ENCODE results near the gene SH2D4B.

SH2D4B gene

DNA sequence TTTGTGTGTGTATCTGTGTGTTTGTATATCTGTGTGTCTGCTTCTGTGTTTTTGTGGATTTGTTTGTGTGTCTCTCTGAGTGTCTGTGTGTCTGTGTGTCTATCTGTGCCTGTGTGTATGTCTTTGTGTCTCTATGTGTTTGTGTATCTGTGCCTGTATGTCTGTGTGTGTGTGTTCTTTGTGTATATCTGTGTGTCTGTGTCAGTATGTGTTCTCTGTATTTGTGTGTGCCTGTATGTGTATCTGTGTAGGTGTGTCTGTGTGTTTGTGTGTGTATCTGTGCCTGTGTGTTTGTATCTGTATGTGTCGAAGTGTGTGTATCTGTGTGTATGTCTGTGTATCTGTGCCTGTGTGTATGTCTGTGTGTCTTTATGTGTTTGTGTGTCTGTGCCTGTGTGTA, 118.2 kb downstream of the SH2D4B start:
- H3K9me3 ChIP-seq, result no peaks in the 10 kb centered on the region
- DNase-seq (ENCODE audit: low spot score in 2 of 2), result no peak

DNA sequence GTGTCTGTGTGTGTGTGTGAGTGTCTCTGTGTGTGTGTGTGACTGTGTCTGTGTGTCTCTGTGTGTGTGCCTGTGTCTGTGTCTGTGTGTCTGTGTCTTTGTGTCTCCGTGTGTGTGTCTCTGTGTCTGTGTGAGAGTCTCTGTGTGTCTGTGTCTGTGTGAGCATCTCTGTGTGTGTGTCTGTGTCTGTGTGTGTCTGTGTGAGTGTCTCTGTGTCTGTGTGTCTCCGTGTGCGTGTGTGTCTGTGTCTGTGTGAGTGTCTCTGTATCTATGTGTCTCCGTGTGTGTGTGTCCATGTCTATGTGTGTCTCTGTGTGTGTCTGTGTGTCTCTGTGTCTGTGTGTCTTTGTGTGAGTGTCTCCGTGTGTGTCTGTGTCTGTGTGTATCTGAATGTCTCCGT, 120.4 kb downstream of the SH2D4B start:
- in situ Hi-C loops (cut with MboI; ENCODE audit: low sequenced_read_pairs), result no loop called here
- no peak for DNase-seq (ENCODE audit: low spot score in 2 of 2)
- Histone ChIP-seq H3K27me3 (ENCODE audit: low read depth) (no peaks in the 10 kb centered on the region), H3K36me3 (replicated peaks) (no peaks in the 10 kb centered on the region), H3K4me1 (no peaks in the 10 kb centered on the region; the same call in 1 of the 2 replicates), H3K9me3 (no peaks in the 10 kb centered on the region), H3K4me3 (no peak overlapping the region)

More for the DNA sequence above, 118.2 kb downstream of the SH2D4B start:
- Histone ChIP-seq H3K4me3 (no peak overlapping the region), H3K27me3 (ENCODE audit: low read depth) (no peaks in the 10 kb centered on the region; the same call in 1 of the 2 replicates), H3K36me3 (replicated peaks) (no peaks in the 10 kb centered on the region), H3K4me1 (no peaks in the 10 kb centered on the region)
- in situ Hi-C loops (cut with MboI; ENCODE audit: low sequenced_read_pairs), result no loop called here

DNA sequence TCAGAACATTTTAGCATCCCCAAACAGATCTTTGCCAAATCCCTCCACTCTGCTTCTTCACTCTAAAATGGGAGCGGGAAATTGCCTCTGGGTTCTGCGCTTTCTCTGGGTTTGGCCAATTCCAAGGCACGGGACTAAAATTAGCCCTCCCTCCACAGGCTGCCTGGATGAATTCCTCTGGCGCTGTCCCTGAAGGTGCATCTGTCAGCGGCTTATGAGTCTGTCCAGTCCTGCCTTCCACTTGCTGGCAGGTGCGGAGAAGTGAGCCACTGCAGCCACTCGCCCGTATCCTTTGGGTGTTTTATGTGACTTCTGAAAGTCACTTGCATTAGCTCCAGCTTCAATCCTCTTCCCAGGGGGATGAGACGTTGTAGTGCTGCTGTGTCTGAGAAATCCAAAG, 121.6 kb downstream of the SH2D4B start:
- H3K36me3 ChIP-seq (replicated peaks), result no peaks in the 10 kb centered on the region
- no peaks in the 10 kb centered on the region for H3K27me3 ChIP-seq (ENCODE audit: low read depth)
- in situ Hi-C loops (cut with MboI; ENCODE audit: low sequenced_read_pairs), result no loop called here
- no peak overlapping the region for H3K4me3 ChIP-seq
- no peak for DNase-seq (ENCODE audit: low spot score in 2 of 2)
- H3K4me1 ChIP-seq, result no peaks in the 10 kb centered on the region; the same call in 1 of the 2 replicates
- no peaks in the 10 kb centered on the region for H3K9me3 ChIP-seq

DNA sequence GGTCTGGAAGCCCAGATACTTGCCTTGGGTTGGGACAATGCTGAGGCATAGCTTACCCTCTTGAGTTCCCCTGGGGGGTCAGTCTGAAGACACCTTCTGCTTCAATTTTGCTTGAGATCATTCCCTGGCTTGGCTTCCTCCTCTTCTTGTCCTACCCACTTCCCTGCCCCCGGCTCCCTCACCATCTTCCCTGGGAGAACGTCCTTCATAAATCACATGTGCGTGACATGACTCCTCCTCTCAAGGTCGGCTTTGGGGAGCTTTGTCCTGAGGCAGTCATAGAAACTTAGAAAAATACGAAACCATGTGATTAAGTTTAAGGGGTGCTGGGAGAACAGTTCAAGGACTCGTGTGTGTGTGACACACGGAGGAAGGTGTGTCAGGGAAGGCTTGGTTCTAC, 122.6 kb downstream of the SH2D4B start:
- DNase-seq (ENCODE audit: low spot score in 2 of 2), result no peak
- no peaks in the 10 kb centered on the region for H3K9me3 ChIP-seq
- H3K36me3 ChIP-seq (replicated peaks), result no peaks in the 10 kb centered on the region
- H3K4me1 ChIP-seq, result no peaks in the 10 kb centered on the region; the same call in 1 of the 2 replicates
- no peaks in the 10 kb centered on the region for H3K27me3 ChIP-seq (ENCODE audit: low read depth)
- no peak overlapping the region for H3K4me3 ChIP-seq
- in situ Hi-C loops (cut with MboI; ENCODE audit: low sequenced_read_pairs), result no loop called here

DNA sequence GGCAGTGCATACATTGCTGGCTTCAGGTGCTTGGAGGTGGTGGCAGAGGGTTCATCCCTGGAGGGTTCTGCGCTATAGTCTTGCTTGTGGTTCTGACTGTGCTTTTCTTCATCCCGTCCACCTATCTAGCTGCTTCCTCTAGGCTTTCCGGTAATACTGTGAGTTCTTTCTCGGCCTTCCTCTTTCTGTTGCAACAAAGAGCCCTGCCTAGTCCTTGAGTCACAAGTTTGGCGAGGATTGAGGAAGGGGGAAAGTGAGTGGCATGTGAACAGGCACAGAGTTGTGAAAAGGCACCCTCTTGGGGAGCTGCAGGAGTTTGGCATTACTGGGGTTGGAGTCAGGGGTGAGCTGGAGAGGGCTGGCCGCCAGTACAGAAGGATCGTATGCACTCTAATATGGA, 123.0 kb downstream of the SH2D4B start:
- H3K4me3 ChIP-seq, result no peak overlapping the region
- in situ Hi-C loops (cut with MboI; ENCODE audit: low sequenced_read_pairs), result no loop called here
- H3K36me3 ChIP-seq (replicated peaks), result no peaks in the 10 kb centered on the region
- H3K27me3 ChIP-seq (ENCODE audit: low read depth), result no peaks in the 10 kb centered on the region
- H3K4me1 ChIP-seq, result no peaks in the 10 kb centered on the region; the same call in 1 of the 2 replicates
- DNase-seq (ENCODE audit: low spot score in 2 of 2), result no peak
- no peaks in the 10 kb centered on the region for H3K9me3 ChIP-seq

DNA sequence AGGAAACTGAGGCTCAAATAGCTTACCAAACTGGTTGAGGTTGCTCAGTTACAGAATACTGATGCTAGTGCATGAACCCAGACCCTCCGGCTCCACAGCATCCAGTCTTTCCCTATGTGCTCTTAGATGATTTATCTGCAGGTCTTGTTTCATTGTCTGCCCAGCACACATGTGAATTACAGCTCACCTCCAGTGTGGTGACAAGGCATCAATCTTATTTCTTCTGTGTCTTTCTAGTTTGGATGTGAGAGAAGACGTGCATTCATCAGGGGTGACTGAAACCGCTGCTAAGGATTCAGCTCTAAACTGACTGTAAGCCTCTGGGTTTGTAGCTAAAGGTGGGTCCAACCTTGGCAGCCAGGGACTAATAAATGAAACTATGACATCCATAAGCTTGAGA, 123.8 kb downstream of the SH2D4B start:
- no peaks in the 10 kb centered on the region for H3K27me3 ChIP-seq (ENCODE audit: low read depth)
- no peaks in the 10 kb centered on the region for H3K9me3 ChIP-seq
- H3K4me3 ChIP-seq, result no peak overlapping the region
- DNase-seq (ENCODE audit: low spot score in 2 of 2), result no peak
- H3K36me3 ChIP-seq (replicated peaks), result no peaks in the 10 kb centered on the region
- in situ Hi-C loops (cut with MboI; ENCODE audit: low sequenced_read_pairs), result no loop called here
- H3K4me1 ChIP-seq, result no peaks in the 10 kb centered on the region; the same call in 1 of the 2 replicates

DNA sequence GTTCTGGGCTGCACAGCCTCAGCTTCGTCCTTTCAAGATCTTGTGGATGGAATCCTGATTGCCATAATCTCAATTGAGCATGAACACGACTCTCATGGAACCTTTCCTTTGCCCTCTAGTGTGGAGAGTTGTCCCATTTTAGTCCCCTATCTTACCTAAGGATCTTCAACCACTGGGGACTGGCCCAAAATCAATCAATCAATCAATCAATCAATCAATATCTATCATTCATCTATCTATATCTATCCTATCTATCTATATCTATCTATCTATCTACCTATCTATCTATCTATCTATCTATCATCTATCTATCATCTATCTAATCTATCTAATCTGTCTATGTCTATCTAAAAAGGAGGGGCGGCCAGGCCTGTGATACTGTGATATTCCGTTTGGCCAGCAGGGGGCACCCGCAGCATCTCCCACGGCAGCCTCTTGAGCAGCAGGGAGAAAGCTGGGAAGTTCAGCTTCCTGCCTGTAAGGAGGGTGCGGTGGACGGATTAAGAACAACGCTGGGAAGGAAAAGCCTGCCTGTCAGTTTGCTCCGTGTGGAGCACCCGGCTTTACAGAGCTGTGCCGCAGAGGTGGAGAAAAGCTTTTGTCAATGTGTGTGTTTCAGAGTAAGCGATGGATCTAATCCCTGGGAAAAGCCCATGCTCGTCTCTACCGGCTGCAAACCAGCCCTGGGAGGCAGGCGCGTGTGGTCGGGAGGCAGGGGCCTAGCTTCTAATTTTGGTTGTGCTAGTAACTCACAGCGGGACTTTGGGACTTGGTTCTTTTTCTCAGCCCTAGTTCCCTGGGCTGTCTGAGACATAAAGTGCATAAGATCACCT, 124.9 kb downstream of the SH2D4B start:
- H3K4me1 ChIP-seq, result no peaks in the 10 kb centered on the region; the same call in 1 of the 2 replicates
- no peaks in the 10 kb centered on the region for H3K27me3 ChIP-seq (ENCODE audit: low read depth)
- H3K36me3 ChIP-seq (replicated peaks), result no peaks in the 10 kb centered on the region
- in situ Hi-C loops (cut with MboI; ENCODE audit: low sequenced_read_pairs), result no loop called here
- H3K4me3 ChIP-seq, result no peak overlapping the region
- DNase-seq (ENCODE audit: low spot score in 2 of 2), result peak; percentile 87 to 90
- no peaks in the 10 kb centered on the region for H3K9me3 ChIP-seq

DNA sequence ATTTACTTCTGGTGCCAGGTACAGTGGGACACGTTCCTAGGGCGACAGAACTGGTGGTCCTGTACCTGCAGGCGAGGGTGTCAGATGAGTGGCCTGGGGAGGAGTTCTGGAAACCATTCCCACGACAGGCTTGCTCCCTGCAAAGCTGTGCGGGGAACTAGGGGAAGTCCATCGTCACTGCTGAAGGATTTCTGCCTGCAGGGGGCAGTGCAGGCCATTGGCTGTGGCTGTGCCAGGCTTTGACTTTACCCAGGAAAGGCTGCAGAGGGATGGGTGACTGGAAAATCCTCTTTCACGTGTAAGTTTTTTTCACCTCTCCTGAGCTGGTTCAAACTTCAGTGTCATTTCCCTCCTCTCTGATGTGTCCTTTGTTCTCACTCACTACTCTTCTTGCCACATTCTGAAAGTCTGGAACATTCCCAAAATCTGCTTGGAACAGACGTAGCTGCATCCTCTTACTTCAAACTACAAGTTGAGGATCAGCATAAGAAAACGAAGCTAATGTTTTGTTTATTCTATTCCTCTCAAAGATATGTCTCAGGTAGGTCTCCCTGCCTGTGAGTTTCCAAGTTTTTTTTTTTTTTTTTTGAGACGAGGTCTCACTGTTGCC, 126.5 kb downstream of the SH2D4B start:
- Histone ChIP-seq H3K27me3 (ENCODE audit: low read depth) (no peaks in the 10 kb centered on the region), H3K36me3 (replicated peaks) (no peaks in the 10 kb centered on the region), H3K4me1 (no peaks in the 10 kb centered on the region; the same call in 1 of the 2 replicates), H3K4me3 (no peak overlapping the region), H3K9me3 (no peaks in the 10 kb centered on the region)
- in situ Hi-C loops (cut with MboI; ENCODE audit: low sequenced_read_pairs), result no loop called here
- DNase-seq (ENCODE audit: low spot score in 2 of 2), result peak; percentile 58 to 89

DNA sequence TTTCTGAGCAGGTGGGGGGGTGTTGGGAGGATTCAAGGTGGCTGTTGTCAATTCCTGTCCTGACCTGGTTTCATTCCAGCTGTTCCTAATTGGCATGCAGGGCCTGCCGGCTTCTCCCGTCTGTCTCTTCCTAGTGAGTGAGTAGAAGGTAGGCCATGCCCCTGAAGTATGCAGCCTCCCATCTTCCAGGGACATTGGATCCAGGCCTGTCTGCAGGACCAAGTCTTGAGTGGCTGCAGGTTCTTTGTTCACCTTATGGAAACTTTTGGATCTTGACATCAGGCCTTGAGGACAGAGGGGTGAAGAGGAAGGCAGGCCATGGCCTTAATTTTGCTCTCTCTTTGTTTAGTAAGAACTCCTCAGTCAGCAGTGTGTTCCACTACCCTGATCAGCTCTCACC, 131.8 kb downstream of the SH2D4B start:
- no peak for DNase-seq (ENCODE audit: low spot score in 2 of 2)
- Histone ChIP-seq H3K9me3 (no peaks in the 10 kb centered on the region), H3K4me3 (no peak overlapping the region), H3K27me3 (ENCODE audit: low read depth) (no peaks in the 10 kb centered on the region), H3K36me3 (replicated peaks) (no peaks in the 10 kb centered on the region), H3K4me1 (no peaks in the 10 kb centered on the region)
- in situ Hi-C loops (cut with MboI; ENCODE audit: low sequenced_read_pairs), result no loop called here

DNA sequence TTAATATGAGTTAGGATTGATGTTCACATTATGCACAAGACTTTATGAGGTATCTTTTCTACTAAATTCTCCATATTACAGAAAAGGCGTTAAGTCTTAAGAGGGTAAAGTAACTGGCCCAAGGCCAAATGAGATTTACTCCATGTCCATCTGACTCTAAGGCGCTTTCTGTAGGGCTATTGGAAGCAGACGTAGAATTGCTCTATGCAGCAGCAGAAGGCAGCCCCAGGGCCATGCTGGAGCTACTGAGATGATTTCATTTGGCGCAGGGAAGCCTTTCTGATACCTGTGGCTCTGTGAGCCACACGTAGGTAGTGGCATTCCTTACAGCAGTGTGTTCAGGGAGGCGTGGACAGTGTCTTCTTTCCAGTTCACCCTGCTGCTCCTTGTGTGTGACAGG, 133.1 kb downstream of the SH2D4B start:
- no peaks in the 10 kb centered on the region for H3K27me3 ChIP-seq (ENCODE audit: low read depth)
- no peaks in the 10 kb centered on the region for H3K4me1 ChIP-seq
- no peaks in the 10 kb centered on the region for H3K36me3 ChIP-seq (replicated peaks)
- no peak for DNase-seq (ENCODE audit: low spot score in 2 of 2)
- no peak overlapping the region for H3K4me3 ChIP-seq
- in situ Hi-C loops (cut with MboI; ENCODE audit: low sequenced_read_pairs), result no loop called here
- no peaks in the 10 kb centered on the region for H3K9me3 ChIP-seq

DNA sequence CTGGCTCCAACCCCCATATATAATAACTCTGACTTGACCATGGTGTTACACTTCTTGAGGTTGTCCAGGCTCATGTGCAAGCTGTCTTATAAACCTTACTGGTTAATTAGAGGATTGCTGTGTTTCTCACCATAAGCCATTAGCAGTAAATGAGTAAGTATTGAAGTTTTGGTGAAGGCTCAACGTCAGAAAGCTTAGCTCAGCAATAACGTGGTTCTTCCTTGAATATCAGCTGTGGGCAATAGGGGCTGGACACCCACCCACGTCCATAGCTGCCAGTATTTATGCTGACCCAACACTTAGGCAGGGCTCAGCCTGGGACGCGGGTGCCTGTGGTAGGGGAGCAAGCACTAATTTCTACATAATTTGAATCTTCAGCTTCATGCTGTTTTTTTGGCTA, 134.1 kb downstream of the SH2D4B start:
- no peaks in the 10 kb centered on the region for H3K9me3 ChIP-seq
- in situ Hi-C loops (cut with MboI; ENCODE audit: low sequenced_read_pairs), result no loop called here
- peaks cover 2% of the 10 kb centered on the region; the same call in 1 of the 2 replicates for H3K27me3 ChIP-seq (ENCODE audit: low read depth)
- no peaks in the 10 kb centered on the region for H3K36me3 ChIP-seq (replicated peaks)
- no peak overlapping the region for H3K4me3 ChIP-seq
- H3K4me1 ChIP-seq, result no peaks in the 10 kb centered on the region
- no peak for DNase-seq (ENCODE audit: low spot score in 2 of 2)

DNA sequence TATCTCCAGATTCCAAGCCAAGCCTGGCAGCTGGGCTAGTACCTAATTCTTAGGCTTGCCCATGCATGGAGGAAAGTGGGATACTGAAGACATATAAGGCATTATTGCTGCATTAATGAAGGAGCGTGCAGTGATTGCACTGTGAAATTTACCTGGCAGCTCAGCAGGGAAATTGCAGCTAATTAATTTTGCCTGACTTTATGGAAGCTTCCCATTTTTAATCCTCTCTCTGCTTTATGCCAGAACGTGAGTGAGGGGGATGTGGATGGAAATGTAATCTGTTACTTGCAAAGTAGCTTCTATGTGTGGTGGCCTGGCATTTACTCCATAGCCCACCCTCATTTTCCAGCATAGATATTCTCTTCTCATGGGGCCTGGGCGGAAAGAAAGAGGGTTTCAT, 134.9 kb downstream of the SH2D4B start:
- in situ Hi-C loops (cut with MboI; ENCODE audit: low sequenced_read_pairs), result no loop called here

DNA sequence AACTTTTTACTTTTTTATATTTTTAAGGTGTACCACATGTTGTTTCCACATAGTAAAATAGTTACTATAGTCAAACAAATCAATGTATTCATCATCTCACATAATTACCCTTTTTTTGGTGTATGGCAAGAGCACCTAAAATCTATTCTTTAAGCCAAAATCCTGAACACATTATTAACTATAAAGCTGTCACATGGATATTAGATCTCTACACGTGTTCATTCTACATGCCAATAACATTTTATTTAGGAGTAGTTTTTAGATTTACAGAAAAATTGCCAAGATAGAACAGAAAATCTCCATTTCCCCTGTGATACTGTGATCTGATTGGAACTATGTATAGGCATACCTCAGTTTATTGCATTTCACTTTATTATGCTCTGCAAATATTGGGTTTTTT, 137.1 kb downstream of the SH2D4B start:
- no peaks in the 10 kb centered on the region for H3K9me3 ChIP-seq
- in situ Hi-C loops (cut with MboI; ENCODE audit: low sequenced_read_pairs), result no loop called here
- peaks cover 2% of the 10 kb centered on the region; the same call in 1 of the 2 replicates for H3K27me3 ChIP-seq (ENCODE audit: low read depth)
- no peaks in the 10 kb centered on the region for H3K36me3 ChIP-seq (replicated peaks)
- DNase-seq (ENCODE audit: low spot score in 2 of 2), result no peak
- H3K4me3 ChIP-seq, result no peak overlapping the region
- no peaks in the 10 kb centered on the region for H3K4me1 ChIP-seq

More for the DNA sequence above, 134.9 kb downstream of the SH2D4B start:
- H3K4me1 ChIP-seq, result no peaks in the 10 kb centered on the region
- H3K9me3 ChIP-seq, result no peaks in the 10 kb centered on the region
- no peak for DNase-seq (ENCODE audit: low spot score in 2 of 2)
- no peak overlapping the region for H3K4me3 ChIP-seq
- peaks cover 2% of the 10 kb centered on the region; the same call in 1 of the 2 replicates for H3K27me3 ChIP-seq (ENCODE audit: low read depth)
- no peaks in the 10 kb centered on the region for H3K36me3 ChIP-seq (replicated peaks)

DNA sequence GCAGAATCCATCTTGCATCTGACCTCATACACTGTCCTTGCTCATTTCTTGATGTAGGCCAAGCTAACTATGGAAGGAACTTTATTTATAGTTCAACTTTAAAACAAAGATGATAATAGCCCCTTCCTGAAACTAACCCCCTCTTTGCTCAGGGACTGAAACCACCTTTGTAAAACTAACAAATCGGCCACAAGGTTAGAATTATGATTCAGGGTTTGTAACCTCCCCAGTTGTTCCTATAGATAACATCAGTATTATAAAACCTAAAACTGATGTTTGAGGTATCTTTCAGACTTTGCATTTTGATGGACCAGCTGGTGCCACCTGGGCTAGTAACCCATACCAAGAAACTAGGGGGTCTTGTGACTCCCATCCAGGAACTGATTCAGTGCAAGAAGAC, 143.4 kb downstream of the SH2D4B start:
- H3K4me3 ChIP-seq, result no peak overlapping the region
- peaks cover 2% of the 10 kb centered on the region; the same call in 1 of the 2 replicates for H3K27me3 ChIP-seq (ENCODE audit: low read depth)
- H3K4me1 ChIP-seq, result no peaks in the 10 kb centered on the region
- H3K9me3 ChIP-seq, result no peaks in the 10 kb centered on the region
- no peak for DNase-seq (ENCODE audit: low spot score in 2 of 2)
- H3K36me3 ChIP-seq (replicated peaks), result no peaks in the 10 kb centered on the region
- in situ Hi-C loops (cut with MboI; ENCODE audit: low sequenced_read_pairs), result no loop called here

Measured in HAP-1 (cell line).